Fibroblast of the conjunctiva (primary cell): Measurements from ENCODE around the gene CNOT8.
"Not testable (repeated sequence)": the region's sequence is repeated elsewhere in the genome, so short reads cannot be mapped to it uniquely, and the experiment has no call there.

Experiments
- DNase-seq: peaks from one replicate; pipeline ENCODE4 v3.0.0-alpha.2; 2010; ENCODE audit warnings: low read depth

CNOT8 gene

DNA sequence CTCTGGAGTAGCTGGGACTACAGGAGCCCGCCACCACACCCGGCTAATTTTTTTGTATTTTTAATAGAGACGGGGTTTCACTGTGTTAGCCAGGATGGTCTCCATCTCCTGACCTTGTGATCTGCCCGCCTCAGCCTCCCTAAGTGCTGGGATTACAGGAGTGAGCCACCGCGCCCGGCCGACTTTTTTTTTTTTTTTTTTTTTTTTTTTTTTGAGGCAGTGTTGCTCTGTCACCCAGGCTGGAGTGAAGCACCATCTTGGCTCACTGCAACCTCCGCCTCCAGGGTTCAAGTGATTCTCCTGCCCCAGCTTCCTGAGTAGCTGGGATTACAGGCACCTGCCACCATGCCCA is 22.8 kb upstream of the CNOT8 start:
- DNase-seq: not testable (repeated sequence)

GRCh38 chr5:154836225-154836624 is 22.2 kb upstream of the CNOT8 start:
- no peak for DNase-seq

DNA sequence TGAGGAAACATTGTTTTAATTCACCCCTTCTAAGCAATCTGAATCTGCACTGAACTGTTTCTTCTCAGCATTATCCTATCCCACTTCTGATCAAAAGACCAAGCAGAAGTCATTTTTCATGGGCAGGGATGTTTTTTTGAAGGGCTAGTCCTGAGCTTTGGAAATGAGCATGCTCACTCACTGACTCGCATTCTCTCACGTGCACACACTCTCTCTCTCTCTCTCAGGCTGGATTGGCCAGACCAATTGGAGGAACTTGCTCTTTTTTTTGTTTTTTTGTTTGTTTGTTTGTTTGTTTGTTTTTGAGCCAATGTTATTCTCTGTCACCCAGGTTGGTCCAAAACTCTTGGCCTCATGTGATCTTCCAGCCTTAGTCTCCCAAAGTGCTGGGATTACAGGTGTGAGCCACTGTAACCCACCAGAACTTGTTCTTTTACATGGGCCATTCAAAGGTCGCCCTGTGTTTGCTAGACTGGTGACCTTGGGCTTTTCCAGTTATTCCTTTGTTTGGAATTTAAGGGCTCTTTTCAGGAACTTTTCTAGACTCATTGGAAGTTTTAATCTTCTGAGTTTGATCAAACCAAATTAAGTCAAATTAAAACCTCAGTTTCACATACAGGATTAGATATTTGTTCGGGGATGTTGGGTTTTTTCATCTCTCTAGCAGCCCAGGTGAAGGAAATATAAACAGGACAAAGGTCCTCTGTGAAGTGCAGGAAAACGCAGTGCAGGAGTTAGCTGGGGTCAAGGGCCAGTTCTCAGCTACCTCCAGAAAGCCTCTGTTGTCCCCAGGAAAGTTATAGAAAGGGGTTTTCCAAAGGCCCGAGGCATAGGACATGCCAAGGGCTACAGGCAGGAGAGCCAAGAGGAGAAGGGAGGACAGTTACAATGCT is 21.2 kb upstream of the CNOT8 start:
- DNase-seq: no peak

- DNase-seq: no peak
These were observed 17.8 kb upstream of the CNOT8 start for GRCh38 chr5:154840435-154841272.

DNA sequence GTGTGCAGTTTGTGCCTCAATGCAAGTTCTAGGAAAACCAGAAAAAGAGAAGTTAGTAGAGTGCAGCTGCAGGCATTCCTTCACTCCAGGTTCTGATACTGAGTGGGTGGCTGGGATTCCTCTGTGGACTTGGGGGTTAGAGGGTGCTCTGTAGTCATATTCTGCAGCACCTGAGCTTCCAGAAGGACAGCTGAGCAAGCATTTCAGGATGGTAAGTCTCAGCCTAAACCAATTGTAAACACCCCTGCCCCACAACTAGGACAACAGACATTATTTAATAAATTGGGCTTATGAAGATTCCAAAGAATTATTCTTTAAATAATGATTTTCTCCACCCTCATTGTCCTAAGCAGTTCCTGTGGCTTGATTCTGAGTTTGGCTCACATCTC is 17.2 kb upstream of the CNOT8 start:
- DNase-seq: no peak

- DNase-seq: no peak
These were observed 15.5 kb upstream of the CNOT8 start for GRCh38 chr5:154842689-154843530.

GRCh38 chr5:154844809-154845208 is 13.6 kb upstream of the CNOT8 start:
- no peak for DNase-seq

DNA sequence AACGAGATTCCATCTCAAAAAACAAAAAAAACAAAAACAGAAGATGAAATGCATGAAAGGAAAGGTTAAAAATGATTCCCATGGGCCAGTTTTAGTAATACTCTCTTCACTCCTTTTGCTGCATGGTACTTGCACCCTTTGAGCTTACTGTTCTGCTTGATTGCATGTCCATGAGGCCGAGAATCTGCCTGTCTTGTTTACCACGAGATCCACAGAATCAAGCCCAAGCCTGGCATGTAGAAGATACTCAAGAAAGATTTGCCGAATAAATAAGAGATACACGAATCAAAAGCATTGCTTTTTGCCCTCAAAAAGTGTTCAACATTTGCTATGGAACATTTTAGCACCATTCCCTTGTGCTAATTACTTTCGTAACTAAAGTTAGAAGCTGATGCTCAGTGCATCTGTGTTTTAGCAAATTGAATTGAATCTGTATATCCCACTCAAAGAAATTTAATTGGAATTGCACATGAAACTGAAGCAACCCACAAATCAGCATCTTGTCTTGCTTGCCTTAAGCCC is 9.1 kb upstream of the CNOT8 start:
- DNase-seq: no peak

GRCh38 chr5:154849791-154850201 is 8.6 kb upstream of the CNOT8 start:
- no peak for DNase-seq

GRCh38 chr5:154850255-154851062 is 8.0 kb upstream of the CNOT8 start, which contains the start of gene FAXDC2:
Gene FAXDC2 (minus strand): TSS chr5:154850603. CDS start chr5:154838178, 12,425 bp downstream.
- DNase-seq: peak; percentile 74

GRCh38 chr5:154851351-154851750 is 7.1 kb upstream of the CNOT8 start:
- DNase-seq: no peak

- DNase-seq: peak; percentile 97
These were observed 714 bp upstream of the CNOT8 start for GRCh38 chr5:154857530-154858296.

GRCh38 chr5:154858972-154859871 is 795 bp downstream of the CNOT8 start:
- no peak for DNase-seq

GRCh38 chr5:154860123-154860522 is 1.7 kb downstream of the CNOT8 start:
- DNase-seq: no peak

DNA sequence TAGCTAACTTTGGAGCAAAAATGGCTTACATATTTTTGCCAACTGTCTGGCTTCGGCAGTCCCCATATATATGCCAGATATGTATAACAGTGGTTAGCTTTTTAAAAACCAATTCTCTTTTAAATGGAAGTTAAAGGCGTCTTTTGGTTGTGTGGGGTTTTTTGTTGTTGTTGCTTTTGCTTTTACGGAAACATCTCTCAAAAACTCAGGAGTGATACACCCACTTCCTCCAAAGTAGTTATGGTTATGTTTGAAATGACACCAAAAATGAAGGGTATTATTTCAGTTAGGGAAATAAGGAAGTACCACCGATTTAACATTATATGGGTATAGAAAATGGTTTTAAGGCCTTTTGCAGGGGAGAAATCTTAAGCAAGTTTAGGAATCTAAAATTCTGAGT is 2.3 kb downstream of the CNOT8 start:
- DNase-seq: no peak

- DNase-seq: no peak
These were observed 3.5 kb downstream of the CNOT8 start for GRCh38 chr5:154861946-154862345.

DNA sequence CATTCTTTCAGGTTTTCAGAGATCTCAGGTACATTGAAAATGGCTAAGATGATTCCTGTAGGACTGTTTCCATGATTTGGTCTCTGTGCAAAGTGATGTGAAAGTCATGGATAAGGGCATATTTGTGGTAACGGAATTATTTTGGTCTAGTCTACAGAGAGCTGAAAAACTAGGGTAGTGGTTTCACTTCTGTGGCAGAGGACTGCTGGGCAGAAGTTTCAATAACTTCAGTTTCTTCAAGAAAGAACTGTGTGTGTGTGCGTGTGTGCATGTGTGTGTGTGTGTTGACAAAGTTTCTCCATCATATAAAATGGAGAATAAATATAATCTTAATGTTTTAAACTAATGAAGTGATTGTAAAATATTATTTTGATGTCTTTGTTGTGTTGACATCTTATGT is 4.3 kb downstream of the CNOT8 start:
- no peak for DNase-seq

DNA sequence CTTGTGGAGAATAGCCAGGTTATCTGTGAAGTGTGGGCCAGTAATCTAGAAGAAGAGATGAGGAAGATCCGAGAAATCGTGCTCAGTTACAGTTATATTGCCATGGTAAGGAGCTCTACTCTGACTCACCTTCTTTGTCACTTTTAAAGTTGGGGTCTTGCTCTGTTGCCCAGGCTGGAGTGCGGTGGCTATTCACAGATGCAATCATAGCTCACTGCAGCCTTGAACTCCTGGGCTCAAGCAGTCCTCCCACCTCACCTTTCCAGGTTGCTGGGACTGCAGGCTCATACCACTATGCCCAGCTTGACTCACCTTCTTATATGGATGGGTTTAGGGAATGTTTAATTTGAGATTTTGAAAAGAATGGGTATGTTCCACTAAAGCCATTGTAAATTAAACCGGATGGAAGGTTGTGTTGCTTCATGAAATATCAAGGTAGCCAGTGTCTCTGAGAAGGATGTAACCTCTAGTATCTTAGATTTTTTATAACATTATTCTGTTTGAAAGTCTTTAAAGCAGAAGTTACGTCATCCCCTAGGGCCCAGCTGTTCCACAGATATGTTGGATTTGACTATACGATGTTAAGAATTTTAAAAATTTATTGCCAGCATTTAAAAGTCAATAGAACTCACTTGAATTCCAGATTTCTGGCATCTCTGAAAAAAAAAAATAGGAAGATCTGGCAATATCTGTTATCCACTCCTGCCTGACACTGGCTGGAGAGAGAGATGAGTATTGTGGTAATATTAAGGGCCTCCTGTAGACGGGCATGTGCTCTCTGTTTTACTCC is 5.1 kb downstream of the CNOT8 start:
- no peak for DNase-seq
